ENCODE results near the gene OR4D9. TPM values are rescaled to one million over a fixed set of nuclear protein-coding genes. Genes with fewer than 3 reads are reported as not detected.

OR4D9 gene
- total RNA-seq, 1 donor from 2014 or later, result not detected

- DNase-seq (ENCODE audit: low spot score), result peak; percentile 86
- peak; percentile 86 for ATAC-seq
Measured at GRCh38 chr11:59550368-59550841, 39.1 kb downstream of the OR4D9 start.

DNA sequence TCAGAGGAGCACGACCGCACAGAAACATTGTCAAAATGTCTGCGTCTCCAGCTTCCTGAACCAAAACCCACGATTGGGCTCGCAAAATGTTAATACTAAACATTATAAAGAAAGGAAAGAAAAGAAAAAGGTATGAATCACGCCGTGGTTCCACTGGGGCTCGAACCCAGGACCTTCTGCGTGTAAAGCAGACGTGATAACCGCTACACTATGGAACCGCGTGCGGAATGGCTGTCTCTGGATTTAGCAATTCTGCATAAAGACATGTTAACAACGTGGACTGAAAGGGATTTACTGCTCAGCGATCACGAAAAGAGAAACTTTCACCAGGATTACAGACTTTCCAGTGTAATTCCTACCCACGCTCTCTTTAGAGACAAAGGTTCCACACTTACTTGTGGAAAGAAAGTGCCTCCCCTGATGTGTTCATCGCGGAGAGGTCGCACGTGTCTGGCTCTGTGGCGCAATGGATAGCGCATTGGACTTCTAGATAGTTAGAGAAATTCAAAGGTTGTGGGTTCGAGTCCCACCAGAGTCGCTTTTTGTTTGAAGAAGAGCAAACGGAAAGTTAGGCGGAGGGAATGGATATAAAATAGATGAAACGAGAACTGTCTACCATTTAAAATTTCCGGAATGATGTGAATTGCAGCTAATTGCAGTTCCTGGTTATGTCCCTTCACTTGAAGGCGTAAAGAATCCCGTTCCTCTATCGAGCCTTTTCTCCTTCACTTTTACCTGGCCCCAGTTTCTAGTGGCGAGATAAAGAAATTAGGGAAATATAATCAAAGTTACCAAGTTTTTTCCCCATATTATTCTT, 39.7 kb downstream of the OR4D9 start:
- ATAC-seq, result peak; percentile 71
- DNase-seq (ENCODE audit: low spot score), result peak; percentile 79

DNA sequence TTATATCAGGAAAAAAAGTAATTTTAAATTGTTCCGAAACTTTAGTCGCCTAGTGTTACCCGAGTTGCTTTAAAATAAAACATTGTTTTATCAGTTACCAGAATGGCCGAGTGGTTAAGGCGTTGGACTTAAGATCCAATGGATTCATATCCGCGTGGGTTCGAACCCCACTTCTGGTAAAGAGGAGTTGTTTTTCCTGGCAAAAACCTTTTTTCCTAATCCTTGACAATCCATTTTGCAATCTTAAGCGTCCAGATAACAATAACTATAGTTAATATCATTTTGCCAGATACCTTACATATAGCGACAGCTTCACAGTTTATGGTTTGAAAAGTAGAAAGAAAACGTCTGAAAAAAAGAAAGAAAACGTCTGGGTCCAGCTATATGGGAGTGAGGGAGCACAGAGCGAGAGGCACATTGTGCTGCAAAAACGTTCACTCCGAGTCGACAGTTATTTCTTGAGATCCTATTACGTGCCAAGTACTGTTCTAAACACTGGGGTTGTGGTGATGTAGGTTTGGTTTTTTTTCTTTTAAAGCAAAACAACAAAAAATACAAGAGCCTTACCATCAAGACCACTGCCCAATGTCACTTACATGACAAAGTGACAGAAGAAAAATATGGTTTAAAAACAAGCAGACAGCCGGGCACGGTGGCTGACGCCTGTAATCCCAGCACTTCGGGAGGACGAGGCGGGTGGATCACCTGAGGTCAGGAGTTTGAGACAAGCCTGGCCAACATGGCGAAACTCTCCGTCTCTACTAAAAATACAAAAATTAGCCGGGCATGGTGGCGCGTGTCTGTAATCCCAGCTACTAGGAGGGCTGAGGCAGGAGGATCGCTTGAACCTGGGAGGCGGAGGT, 40.6 kb downstream of the OR4D9 start:
- DNase-seq (ENCODE audit: low spot score), result no peak
- peak; percentile 14 for ATAC-seq

DNA sequence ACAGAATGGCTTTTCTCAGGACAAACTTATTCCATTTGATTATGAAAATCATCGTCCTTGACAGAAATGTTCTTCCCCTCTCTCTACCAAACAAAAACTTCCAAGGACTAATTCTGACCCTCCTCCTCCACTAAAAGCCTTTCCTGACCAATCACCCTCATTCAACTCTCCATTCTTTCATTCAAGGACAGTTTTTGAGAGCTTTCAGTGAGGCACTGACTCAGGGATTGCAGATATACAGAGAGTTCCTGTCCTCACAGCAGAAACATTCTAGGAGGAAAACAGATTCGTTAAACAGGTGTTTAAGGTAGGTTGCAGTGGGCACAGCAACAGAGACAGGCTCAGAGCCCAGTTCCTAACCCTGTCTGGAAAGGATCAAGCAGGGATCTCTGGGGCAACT, 41.5 kb downstream of the OR4D9 start:
- DNase-seq (ENCODE audit: low spot score) (no peak), ATAC-seq (no peak)

- no peak for DNase-seq (ENCODE audit: low spot score)
- no peak for ATAC-seq
Measured at GRCh38 chr11:59553323-59553722, 42.0 kb downstream of the OR4D9 start.

- no peak for ATAC-seq
- DNase-seq (ENCODE audit: low spot score), result no peak
Measured at GRCh38 chr11:59555601-59556114, 44.3 kb downstream of the OR4D9 start.

DNA sequence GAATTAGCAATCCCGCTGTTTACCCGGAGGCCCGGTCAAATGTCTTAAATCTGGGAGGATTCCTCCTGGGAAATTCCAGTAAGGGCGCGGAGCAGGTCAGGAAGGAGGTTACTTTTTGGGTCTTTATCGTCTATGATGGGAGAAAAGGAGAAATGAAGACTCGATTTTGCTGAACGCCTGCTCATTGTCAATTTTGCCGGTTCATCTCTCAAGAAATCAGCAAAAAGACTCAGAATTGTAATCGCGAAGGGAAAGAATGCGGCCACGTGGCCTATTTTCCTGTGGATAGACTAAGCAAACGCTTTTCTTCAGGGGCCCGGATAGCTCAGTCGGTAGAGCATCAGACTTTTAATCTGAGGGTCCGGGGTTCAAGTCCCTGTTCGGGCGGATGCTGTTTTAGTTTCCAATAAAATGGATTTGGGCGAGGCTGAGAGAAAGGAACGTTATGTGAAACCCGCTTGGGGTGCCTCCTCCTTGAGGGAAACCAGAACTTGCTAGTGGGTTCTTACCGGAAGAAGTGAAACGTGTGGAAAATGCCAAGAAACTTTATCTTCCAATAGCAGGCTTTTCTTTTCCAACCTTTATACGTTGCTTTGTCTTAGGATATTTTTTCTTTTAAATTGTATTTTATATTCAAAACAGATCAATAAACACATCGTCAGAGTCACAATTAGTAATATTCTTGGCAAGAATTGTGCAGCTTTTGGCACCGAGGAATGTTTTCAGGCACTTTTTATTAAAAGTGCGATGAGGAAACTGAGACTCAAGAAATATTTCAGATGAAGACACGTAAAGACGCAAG, 45.0 kb downstream of the OR4D9 start:
- DNase-seq (ENCODE audit: low spot score) (peak; percentile 54), ATAC-seq (peak; percentile 27)

DNA sequence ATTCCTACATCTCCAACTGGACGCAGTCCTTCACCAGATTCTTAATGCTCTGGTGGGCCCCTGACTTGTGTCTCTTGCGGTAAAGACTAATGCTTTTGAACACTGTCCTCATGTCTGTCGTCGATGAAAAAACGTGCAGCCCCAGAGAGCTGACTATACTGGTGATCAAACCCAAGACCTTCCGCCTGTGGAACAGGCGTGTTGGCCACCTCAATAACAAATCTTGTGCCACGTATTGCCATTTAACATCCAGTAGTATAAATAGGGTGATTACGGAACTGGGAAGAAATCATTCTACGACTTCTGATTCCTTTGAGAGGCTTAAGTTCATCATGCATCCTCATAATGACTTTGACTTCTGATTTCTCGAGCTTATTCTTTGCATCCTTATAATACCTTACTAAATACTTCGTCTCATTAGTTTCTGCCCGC, 45.6 kb downstream of the OR4D9 start:
- DNase-seq (ENCODE audit: low spot score) (peak; percentile 21), ATAC-seq (no peak)

DNA sequence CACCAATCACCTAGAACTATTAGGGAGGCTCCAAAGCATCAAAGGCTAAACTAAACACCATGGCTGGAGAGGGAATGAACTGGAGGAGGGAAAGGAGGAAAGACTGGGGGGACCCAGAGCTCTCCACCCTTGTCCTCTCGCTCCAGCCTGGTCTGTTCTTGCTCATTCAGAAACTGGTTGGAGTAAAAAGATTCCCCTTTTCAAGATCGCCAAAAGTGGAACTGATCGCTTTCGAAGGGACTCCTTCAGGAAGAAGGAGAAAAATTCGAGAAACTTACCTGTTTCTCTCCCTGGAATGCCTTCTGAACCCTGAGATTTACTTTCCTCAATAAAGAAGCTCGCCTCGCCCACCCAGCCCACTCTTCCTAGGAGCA, 46.9 kb downstream of the OR4D9 start:
- no peak for ATAC-seq

GRCh38 chr11:59559886-59560285, 48.5 kb downstream of the OR4D9 start:
- peak; percentile 11 for ATAC-seq
- no peak for DNase-seq (ENCODE audit: low spot score)

More for the DNA sequence above, 46.9 kb downstream of the OR4D9 start:
- DNase-seq (ENCODE audit: low spot score), result no peak

GRCh38 chr11:59560290-59560701, 49.0 kb downstream of the OR4D9 start:
- no peak for DNase-seq (ENCODE audit: low spot score)
- peak; percentile 75 for ATAC-seq

- DNase-seq (ENCODE audit: low spot score) (peak; percentile 59), ATAC-seq (peak; percentile 78)
Measured at GRCh38 chr11:59560702-59561473, 49.5 kb downstream of the OR4D9 start.

DNA sequence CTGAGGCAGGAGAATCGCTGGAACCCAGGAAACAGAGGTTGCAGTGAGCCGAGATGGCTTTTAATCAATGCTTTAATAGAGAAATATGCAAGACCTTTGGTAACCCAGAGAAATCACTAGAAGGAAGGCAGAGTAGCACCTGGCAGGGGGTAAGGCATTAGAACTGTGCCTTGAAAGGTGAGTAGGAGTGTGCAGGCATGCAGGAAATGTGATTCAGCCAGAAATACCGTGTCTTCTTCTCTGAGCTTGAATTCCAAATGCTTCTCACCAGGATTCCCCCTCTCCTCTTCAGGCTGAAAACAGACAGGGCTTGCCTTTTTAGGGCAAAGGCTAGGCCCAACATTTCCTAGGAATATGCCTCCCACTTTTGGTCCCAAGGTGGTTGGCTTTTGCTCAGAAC, 51.0 kb downstream of the OR4D9 start:
- no peak for DNase-seq (ENCODE audit: low spot score)
- no peak for ATAC-seq

Other genes starting within 250 kb of the OR4D9 start
- gene OR5AN1, start 152.6 kb upstream of the OR4D9 start, total RNA-seq, result not detected
- not detected for gene OR5A2, start 85.1 kb upstream of the OR4D9 start, total RNA-seq
- gene OR5A1, start 75.1 kb upstream of the OR4D9 start, total RNA-seq, result not detected
- gene OR4D6, start 54.6 kb upstream of the OR4D9 start, total RNA-seq, result not detected
- not detected for gene OR4D10, start 38.2 kb upstream of the OR4D9 start, total RNA-seq
- not detected for gene OR4D11, start 8.0 kb upstream of the OR4D9 start, total RNA-seq
- 57.7 TPM for gene OSBP, start 104.2 kb downstream of the OR4D9 start, total RNA-seq
- 16.7 TPM for gene PATL1, start 157.5 kb downstream of the OR4D9 start, total RNA-seq
- not detected for gene OR10V1, start 202.3 kb downstream of the OR4D9 start, total RNA-seq
- 3.8 TPM for gene STX3, start 243.8 kb downstream of the OR4D9 start, total RNA-seq